Body of pancreas (tissue), 4 donors: ENCODE measurements around the gene ARHGAP26.
A peak's percentile ranks its signal among the peaks of the same experiment; 100 is the strongest.

ENCODE experiments used
- CTCF ChIP-seq, 7 experiments: fragments of 450-650 bp in 4 of 7; fragments of 200-600 bp in 3 of 7; sonication (generic) in 3 of 7; IDR thresholded peaks; one replicate each; pipeline ENCODE4 v1.5.1; 2016 to 2019; ENCODE audit warnings: antibody characterized with exemption in 7 of 7
- POLR2A ChIP-seq, 3 donors: fragments of 450-650 bp; IDR thresholded peaks; one replicate each; pipeline ENCODE4 v1.6.1; 2016; ENCODE audit warnings: antibody characterized with exemption in 3 of 3, mild to moderate bottlenecking in 2 of 3

GRCh38 chr5:143182901-143183820 is 413.0 kb downstream of the ARHGAP26 start:
- TF ChIP-seq CTCF (IDR thresholded peaks at IDR 0.05) = peak in 3 of 7 experiments; percentile 10 to 40 (median 26)
- no peak for TF ChIP-seq POLR2A (IDR thresholded peaks at IDR 0.05)
